Left hindlimb (tissue), 1 donor: ENCODE measurements around the gene ERICH3.

Experiments used
- DNase-seq: peaks from one replicate; pipeline ENCODE4 v3.0.0-alpha.2; 2018

Gene ERICH3

GRCh38 chr1:74673351-74674111, at the start of gene ERICH3:
ERICH3 (minus strand) TSS chr1:74673792; CDS start chr1:74673519, 273 bp downstream.
- peak; percentile 55 for DNase-seq

GRCh38 chr1:74717626-74718025, 44.0 kb upstream of the ERICH3 start:
- DNase-seq: no peak

- DNase-seq: no peak
Observed at GRCh38 chr1:74716822-74717221, 43.2 kb upstream of the ERICH3 start.

GRCh38 chr1:74715806-74716205, 42.2 kb upstream of the ERICH3 start:
- no peak for DNase-seq

- no peak for DNase-seq
Observed at GRCh38 chr1:74715236-74715502, 41.6 kb upstream of the ERICH3 start.

GRCh38 chr1:74714429-74715235, 41.0 kb upstream of the ERICH3 start:
- DNase-seq: no peak

GRCh38 chr1:74713849-74714248, 40.3 kb upstream of the ERICH3 start:
- DNase-seq: no peak

- no peak for DNase-seq
Observed at GRCh38 chr1:74712881-74713280, 39.3 kb upstream of the ERICH3 start.

GRCh38 chr1:74703386-74704182, 30.0 kb upstream of the ERICH3 start:
- DNase-seq: no peak

- DNase-seq: no peak
Observed at GRCh38 chr1:74699331-74699730, 25.7 kb upstream of the ERICH3 start.

GRCh38 chr1:74697832-74698231, 24.2 kb upstream of the ERICH3 start:
- DNase-seq: no peak

- DNase-seq: no peak
Observed at GRCh38 chr1:74693473-74693872, 19.9 kb upstream of the ERICH3 start.

- no peak for DNase-seq
Observed at GRCh38 chr1:74690909-74691308, 17.3 kb upstream of the ERICH3 start.

GRCh38 chr1:74690364-74690696, 16.7 kb upstream of the ERICH3 start:
- no peak for DNase-seq

- no peak for DNase-seq
Observed at GRCh38 chr1:74689621-74690363, 16.2 kb upstream of the ERICH3 start.

- DNase-seq: no peak
Observed at GRCh38 chr1:74686928-74687327, 13.3 kb upstream of the ERICH3 start.

- no peak for DNase-seq
Observed at GRCh38 chr1:74684301-74684700, 10.7 kb upstream of the ERICH3 start.

- no peak for DNase-seq
Observed at GRCh38 chr1:74683656-74684055, 10.1 kb upstream of the ERICH3 start.

- no peak for DNase-seq
Observed at GRCh38 chr1:74681851-74682250, 8.3 kb upstream of the ERICH3 start.

- no peak for DNase-seq
Observed at GRCh38 chr1:74681449-74681848, 7.9 kb upstream of the ERICH3 start.

- DNase-seq: no peak
Observed at GRCh38 chr1:74681001-74681400, 7.4 kb upstream of the ERICH3 start.

- DNase-seq: no peak
Observed at GRCh38 chr1:74679811-74680210, 6.2 kb upstream of the ERICH3 start.

GRCh38 chr1:74677926-74678325, 4.3 kb upstream of the ERICH3 start:
- DNase-seq: no peak
